Activated naive CD8-positive, alpha-beta T cell treated with anti-CD3 and anti-CD28 coated beads, Interleukin-2, amount 50 U/mL, for 16 hours (primary cell): ENCODE measurements around the gene GNA12.
A peak's percentile ranks its signal among the peaks of the same experiment; 100 is the strongest.

Experiments
- DNase-seq: peaks from one replicate; pipeline ENCODE4 v3.0.0-alpha.2; 2020; ENCODE audit warnings: low read depth, low spot score

Gene GNA12

GRCh38 chr7:2781636-2782035 is 62.5 kb downstream of the GNA12 start:
- DNase-seq = no peak

GRCh38 chr7:2779051-2779450 is 65.1 kb downstream of the GNA12 start:
- no peak for DNase-seq

- DNase-seq = no peak
These were observed 66.1 kb downstream of the GNA12 start for GRCh38 chr7:2777898-2778535.

- DNase-seq = no peak
These were observed 67.7 kb downstream of the GNA12 start for GRCh38 chr7:2776401-2776800.

GRCh38 chr7:2775785-2776184 is 68.3 kb downstream of the GNA12 start:
- no peak for DNase-seq

- no peak for DNase-seq
These were observed 68.7 kb downstream of the GNA12 start for GRCh38 chr7:2775376-2775775.

GRCh38 chr7:2774935-2775334 is 69.2 kb downstream of the GNA12 start:
- DNase-seq = no peak

GRCh38 chr7:2774280-2774679 is 69.8 kb downstream of the GNA12 start:
- DNase-seq = no peak

GRCh38 chr7:2773608-2774007 is 70.5 kb downstream of the GNA12 start:
- no peak for DNase-seq

- no peak for DNase-seq
These were observed 72.8 kb downstream of the GNA12 start for GRCh38 chr7:2771274-2771731.

GRCh38 chr7:2764621-2765020 is 79.5 kb downstream of the GNA12 start:
- DNase-seq = no peak

- DNase-seq = no peak
These were observed 80.5 kb downstream of the GNA12 start for GRCh38 chr7:2763597-2763996.

GRCh38 chr7:2761801-2762497 is 82.2 kb downstream of the GNA12 start:
- DNase-seq = no peak

GRCh38 chr7:2761131-2761624 is 82.9 kb downstream of the GNA12 start:
- DNase-seq = no peak

- DNase-seq = no peak
These were observed 83.8 kb downstream of the GNA12 start for GRCh38 chr7:2760098-2760889.

- no peak for DNase-seq
These were observed 84.4 kb downstream of the GNA12 start for GRCh38 chr7:2759736-2760097.

- DNase-seq = no peak
These were observed 85.2 kb downstream of the GNA12 start for GRCh38 chr7:2758673-2759616.

GRCh38 chr7:2757904-2758672 is 86.0 kb downstream of the GNA12 start:
- DNase-seq = peak; percentile 29

- DNase-seq = no peak
These were observed 86.7 kb downstream of the GNA12 start for GRCh38 chr7:2757361-2757903.

GRCh38 chr7:2755531-2755930 is 88.6 kb downstream of the GNA12 start:
- no peak for DNase-seq
